HepG2 (cell line): ENCODE data around the gene KAZALD1. TPM values are rescaled to one million over a fixed set of nuclear protein-coding genes. Genes with fewer than 3 reads are reported as not detected.
A peak's percentile ranks its signal among the peaks of the same experiment; 100 is the strongest.

ENCODE experiments used
- DMTF1 ChIP-seq: sonication (generic); formaldehyde crosslinking; IDR thresholded peaks from 2 replicates; pipeline ENCODE4 v1.4.0; 2020; ENCODE audit warnings: mild to moderate bottlenecking, missing genetic modification reagents
- ELF1 ChIP-seq: sonication (generic); formaldehyde crosslinking; IDR thresholded peaks from 2 replicates; pipeline ENCODE4 v1.4.0; 2020; ENCODE audit warnings: missing genetic modification reagents
- MEIS2 ChIP-seq: sonication (generic); formaldehyde crosslinking; IDR thresholded peaks from 2 replicates; pipeline ENCODE4 v1.9.0; 2021; ENCODE audit warnings: mild to moderate bottlenecking, missing genetic modification reagents
- MNT ChIP-seq: fragments of 450-650 bp; IDR thresholded peaks from 2 replicates; pipeline ENCODE4 v1.6.1; 2016
- PRDM4 ChIP-seq: sonication (generic); formaldehyde crosslinking; IDR thresholded peaks from 2 replicates; pipeline ENCODE4 v1.9.0; 2021; ENCODE audit warnings: missing genetic modification reagents, borderline replicate concordance
- SETDB1 ChIP-seq: sonication (generic); formaldehyde crosslinking; IDR thresholded peaks from 2 replicates; pipeline ENCODE4 v1.5.1; 2020; ENCODE audit warnings: missing genetic modification reagents, mild to moderate bottlenecking, borderline replicate concordance
- TEAD2 ChIP-seq: sonication (generic); formaldehyde crosslinking; IDR thresholded peaks from 2 replicates; pipeline ENCODE4 v1.9.0; 2021; ENCODE audit warnings: missing genetic modification reagents
- ZFX ChIP-seq: sonication (generic); formaldehyde crosslinking; IDR thresholded peaks from 2 replicates; pipeline ENCODE4 v1.4.0; 2020; ENCODE audit warnings: mild to moderate bottlenecking, low read depth, missing genetic modification reagents, moderate library complexity
- ZNF407 ChIP-seq: sonication (generic); formaldehyde crosslinking; IDR thresholded peaks from one replicate; pipeline ENCODE4 v1.5.1; 2020; ENCODE audit warnings: mild to moderate bottlenecking, missing genetic modification reagents; ENCODE audit errors: not compliant biosample characterization
- ZNF552 ChIP-seq: sonication (generic); formaldehyde crosslinking; IDR thresholded peaks from 2 replicates; pipeline ENCODE4 v1.9.0; 2022; ENCODE audit warnings: missing genetic modification reagents, mild to moderate bottlenecking, borderline replicate concordance
- ZNF691 ChIP-seq: sonication (generic); formaldehyde crosslinking; IDR thresholded peaks from 2 replicates; pipeline ENCODE4 v1.4.0; 2020; ENCODE audit warnings: missing genetic modification reagents, low read depth, mild to moderate bottlenecking, borderline replicate concordance
- ZNF839 ChIP-seq: sonication (generic); formaldehyde crosslinking; IDR thresholded peaks from 2 replicates; pipeline ENCODE4 v1.4.0; 2020; ENCODE audit warnings: missing genetic modification reagents, mild to moderate bottlenecking, borderline replicate concordance
- polyA plus RNA-seq, 8 experiments: library from polyadenylated mRNA; depleted of rRNA in 3 of 8; stranded (reverse) in 7 of 8; unstranded in 1 of 8; fragments of >200 nt; fragmentation: Illumina TruSeq in 4 of 8; extraction: Trizol in 4 of 8; gene quantifications; 2 replicates each; pipeline versions ENCODE4 v1.2.1 to v1.2.3, GENCODE V29; 2011 to 2016; ENCODE audit warnings: low read depth in 4 of 8, missing spikeins in 1 of 8, mixed read lengths in 1 of 8; ENCODE audit not compliant: insufficient read depth in 1 of 8
- total RNA-seq, 5 experiments: library from RNA; depleted of rRNA; stranded (reverse); fragments of >200 nt; fragmentation: Illumina TruSeq; extraction: Trizol; gene quantifications; 2 replicates each; pipeline ENCODE4 v1.2.3, GENCODE V29; 2016; ENCODE audit warnings: low read depth in 1 of 5

Gene KAZALD1
- total and polyA plus RNA-seq, 2 of the 13 experiments (the other 11 are each of a cell fraction or from before 2014, with no cell fraction given): 16.7 to 27.7 TPM

GRCh38 chr10:101031128-101031795 is 30.5 kb upstream of the KAZALD1 start, which contains the start of the genes PDZD7 and SFXN3 (continued):
- TF ChIP-seq ZNF407: peak; percentile 65
- no peak for TF ChIP-seq DMTF1 (CRISPR knock-in tag)
- TF ChIP-seq ZFX: peak; percentile 44
- TF ChIP-seq ZNF839: 0 out of 2 replicates have a peak, but pooled peaks have one; percentile 27
- TF ChIP-seq TEAD2 (CRISPR knock-in tag): no peak
- TF ChIP-seq SETDB1 (CRISPR knock-in tag): no peak
- no peak for TF ChIP-seq ZNF691 (CRISPR knock-in tag)
- TF ChIP-seq ZNF552 (CRISPR knock-in tag): no peak
- TF ChIP-seq MNT: no peak
- no peak for TF ChIP-seq MEIS2 (CRISPR knock-in tag)
- TF ChIP-seq PRDM4 (CRISPR knock-in tag): no peak
- TF ChIP-seq ELF1 (CRISPR knock-in tag): peak; percentile 31; the same call in 1 of the 2 replicates
